ENCODE results near the gene TLE2. TPM values are rescaled to one million over a fixed set of nuclear protein-coding genes. Genes with fewer than 3 reads are reported as not detected.

TLE2 gene
- total and polyA plus RNA-seq, 9 of the 15 experiments (the other 6 are each of a cell fraction or from before 2014, with no cell fraction given), result 0.35 to 13.1 (median 6.2) TPM

DNA sequence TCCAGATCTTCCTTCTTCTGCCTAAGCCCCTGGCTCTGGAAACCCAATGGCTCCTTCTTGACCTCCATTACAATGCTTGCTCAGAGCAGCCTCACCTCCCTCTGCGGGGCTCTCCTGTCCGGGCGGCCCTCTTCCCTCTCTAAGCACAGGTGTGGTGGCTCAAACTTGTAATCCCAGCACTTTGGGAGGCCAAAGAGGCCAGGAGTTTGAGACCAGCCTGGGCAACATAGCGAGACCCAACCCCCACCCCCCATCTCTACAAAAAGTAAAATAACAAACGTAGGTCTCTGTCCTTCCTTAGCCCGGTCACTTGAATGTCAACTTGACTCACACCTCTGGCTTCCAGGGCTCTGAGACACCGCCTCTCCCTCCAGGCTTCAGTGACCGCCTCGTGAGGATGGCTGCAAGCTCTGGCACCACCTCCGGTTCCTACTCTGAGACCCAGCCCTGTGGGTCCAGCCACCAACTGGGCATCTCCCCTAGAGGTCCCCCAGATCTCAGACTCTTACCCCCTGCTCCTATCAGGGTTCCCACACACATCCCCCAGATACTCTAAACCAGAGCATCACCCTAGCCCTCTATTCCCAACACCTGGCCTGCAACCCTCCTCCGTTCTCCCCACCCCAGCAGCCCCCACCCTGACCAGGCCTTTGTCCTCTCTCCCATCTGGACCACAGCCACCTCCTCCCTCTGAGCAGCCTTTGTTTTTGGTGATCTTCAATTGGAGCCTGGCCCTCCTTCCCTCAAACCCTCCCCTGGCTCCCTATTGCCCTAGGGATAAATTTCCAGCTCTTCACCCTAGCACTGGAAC, 4.7 kb upstream of the TLE2 start:
- no peaks in the 10 kb centered on the region for H3K9me1 ChIP-seq (ENCODE audit: control insufficient read depth, insufficient read depth, low read length)
- H3K79me2 ChIP-seq (ENCODE audit: control insufficient read depth, insufficient read depth, low read length), result peaks cover 7% of the 10 kb centered on the region; the same call in 1 of the 3 replicates
- no peaks in the 10 kb centered on the region for H3K9me3 ChIP-seq (replicated peaks; ENCODE audit: control insufficient read depth, insufficient read depth, low read depth, low read length)
- H4K20me1 ChIP-seq (replicated peaks; ENCODE audit: control insufficient read depth, insufficient read depth, low read length), result no peaks in the 10 kb centered on the region
- FAIRE-seq (no peak), ATAC-seq (no peak), DNase-seq (ENCODE audit: extremely low read depth in 1 of 4, low spot score in 3 of 4) (no peak)
- H3K4me1 ChIP-seq (replicated peaks in 1 of 2; ENCODE audit: control insufficient read depth in 2 of 2, insufficient read depth in 2 of 2, low read length in 2 of 2), result peaks cover 22 to 36% of the 10 kb centered on the region in 2 experiments
- CTCF ChIA-PET (ENCODE audit: low intra/inter-chr PET ratio), result no interaction called here
- POLR2A ChIA-PET, result interaction anchor here (1.1 kb wide), 1 partner anchor 26 kb away, joined by 3 read pairs; no protein-coding TSS in a partner anchor
- no TSS peak for BruUV-seq (replicated peaks)
- no peaks in the 10 kb centered on the region for H3K36me3 ChIP-seq (ENCODE audit: control insufficient read depth, insufficient read depth, low read length)
- peak overlapping the region; percentile 86; the same call in 1 of the 2 replicates for H2AFZ ChIP-seq (ENCODE audit: low read depth, low read length)
- H3K4me2 ChIP-seq (ENCODE audit: insufficient read depth, low read length), result peak overlapping the region; percentile 89; the same call in 1 of the 2 replicates
- intact Hi-C loops (cut with micrococcal nuclease), result no loop called here
- TF ChIP-seq PPARD (CRISPR knock-in tag; IDR thresholded peaks at IDR 0.05) (no peak), ZFP36 (IDR thresholded peaks at IDR 0.05; ENCODE audit: low read depth, low read length, partially characterized antibody) (peak; percentile 55)
- H3K4me3 ChIP-seq, result no peak overlapping the region
- WGBS (ENCODE audit: insufficient coverage, low coverage, missing lambda C conversion rate), result 64% methylated on average over 10 of the region's 11 CpGs
- no peaks in the 10 kb centered on the region for H3K27me3 ChIP-seq (ENCODE audit: control insufficient read depth in 2 of 2, insufficient read depth in 2 of 2, low read length in 2 of 2)
- peak overlapping the region in 1 of 2 experiments; percentile 92; a peak in 2 of 4 replicates for H3K9ac ChIP-seq (ENCODE audit: insufficient read depth in 1 of 2, low read depth in 2 of 2, low read length in 2 of 2)
- H3K27ac ChIP-seq (ENCODE audit: extremely low read depth, low read depth, low read length), result no peak overlapping the region; the same call in 2 of the 3 replicates
- in situ Hi-C loops (cut with MboI), result no loop called here

DNA sequence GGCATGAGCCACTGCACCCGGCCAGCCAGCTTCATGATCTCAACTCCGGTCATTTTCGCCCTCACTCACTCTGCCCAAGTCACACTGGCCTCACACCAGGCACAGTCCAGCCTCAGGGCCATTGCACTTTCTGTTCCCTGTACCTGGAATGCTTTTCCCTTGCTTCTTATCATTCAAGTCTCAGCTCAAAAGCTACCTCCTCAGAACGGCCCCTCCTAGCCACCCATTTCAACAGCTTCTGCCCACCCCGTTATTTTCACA, 2.5 kb upstream of the TLE2 start:
- DNase-seq (ENCODE audit: extremely low read depth in 1 of 4, low spot score in 3 of 4), result no peak
- no TSS peak for BruUV-seq (replicated peaks)
- Histone ChIP-seq H3K4me3 (no peak overlapping the region), H3K9me1 (ENCODE audit: control insufficient read depth, insufficient read depth, low read length) (no peaks in the 10 kb centered on the region), H4K20me1 (replicated peaks; ENCODE audit: control insufficient read depth, insufficient read depth, low read length) (no peaks in the 10 kb centered on the region), H3K9ac (ENCODE audit: insufficient read depth in 1 of 2, low read depth in 2 of 2, low read length in 2 of 2) (no peak overlapping the region), H3K4me1 (replicated peaks in 1 of 2; ENCODE audit: control insufficient read depth in 2 of 2, insufficient read depth in 2 of 2, low read length in 2 of 2) (peaks cover 18 to 38% of the 10 kb centered on the region in 2 experiments), H3K27me3 (ENCODE audit: control insufficient read depth in 2 of 2, insufficient read depth in 2 of 2, low read length in 2 of 2) (no peaks in the 10 kb centered on the region), H2AFZ (ENCODE audit: low read depth, low read length) (no peak overlapping the region; the same call in 1 of the 2 replicates), H3K27ac (ENCODE audit: extremely low read depth, low read depth, low read length) (no peak overlapping the region), H3K9me3 (replicated peaks; ENCODE audit: control insufficient read depth, insufficient read depth, low read depth, low read length) (no peaks in the 10 kb centered on the region), H3K36me3 (ENCODE audit: control insufficient read depth, insufficient read depth, low read length) (no peaks in the 10 kb centered on the region), H3K4me2 (ENCODE audit: insufficient read depth, low read length) (no peak overlapping the region), H3K79me2 (ENCODE audit: control insufficient read depth, insufficient read depth, low read length) (peaks cover 7% of the 10 kb centered on the region; the same call in 1 of the 3 replicates)
- POLR2A ChIA-PET, result interaction anchor here (0.8 to 1.0 kb wide), 3 partner anchors 14 to 39 kb away, joined by 3 to 6 read pairs (median 3); no protein-coding TSS in a partner anchor
- ATAC-seq, result no peak
- in situ Hi-C loops (cut with MboI) (no loop called here), intact Hi-C loops (cut with micrococcal nuclease) (no loop called here)
- WGBS (ENCODE audit: insufficient coverage, low coverage, missing lambda C conversion rate), result 16% methylated on average over 5 of the region's 5 CpGs
- CTCF ChIA-PET (ENCODE audit: low intra/inter-chr PET ratio), result no interaction called here
- FAIRE-seq, result no peak
- 0 out of 2 replicates have a peak, but pooled peaks have one; percentile 39 for TF ChIP-seq SMARCA5 (IDR thresholded peaks at IDR 0.05)
- TF ChIP-seq ZBTB40 (IDR thresholded peaks at IDR 0.05), result no peak
- TF ChIP-seq ZBTB40 (CRISPR knock-in tag; IDR thresholded peaks at IDR 0.05), result no peak
- TF ChIP-seq ZNF121 (CRISPR knock-in tag; conservative IDR thresholded peaks at IDR 0.05), result peak; percentile 8; the same call in 1 of the 2 replicates
